OCI-M2 (cell line): Measurements from ENCODE around the gene DECR2.
"Not testable (repeated sequence)": the region's sequence is repeated elsewhere in the genome, so short reads cannot be mapped to it uniquely, and the experiment has no call there.

Source experiments
- DNase-seq: peaks from one replicate; lab custom pipeline; 2025; ENCODE audit not compliant: unreplicated experiment; lab: John Stamatoyannopoulos, UW

Gene DECR2

GRCh38 chr16:399340-400019 is 2.2 kb upstream of the DECR2 start:
- no peak for DNase-seq

- DNase-seq, result no peak
Measured at GRCh38 chr16:400061-400591, 1.6 kb upstream of the DECR2 start.

GRCh38 chr16:404971-405486 is 3.3 kb downstream of the DECR2 start:
- no peak for DNase-seq

- DNase-seq, result no peak
Measured at GRCh38 chr16:405548-406506, 4.1 kb downstream of the DECR2 start.

- no peak for DNase-seq
Measured at GRCh38 chr16:407253-407652, 5.6 kb downstream of the DECR2 start.

- no peak for DNase-seq
Measured at GRCh38 chr16:410516-411178, 9.0 kb downstream of the DECR2 start.

- DNase-seq, result no peak
Measured at GRCh38 chr16:411576-412265, 10.0 kb downstream of the DECR2 start.

- no peak for DNase-seq
Measured at GRCh38 chr16:414395-415169, 12.9 kb downstream of the DECR2 start.

GRCh38 chr16:415170-415498 is 13.4 kb downstream of the DECR2 start:
- not testable (repeated sequence) for DNase-seq

GRCh38 chr16:422179-422578 is 20.5 kb downstream of the DECR2 start:
- not testable (repeated sequence) for DNase-seq

- DNase-seq, result no peak
Measured at GRCh38 chr16:424033-424622, 22.4 kb downstream of the DECR2 start.

- DNase-seq, result no peak
Measured at GRCh38 chr16:424623-425081, 23.0 kb downstream of the DECR2 start.

GRCh38 chr16:425082-425718 is 23.5 kb downstream of the DECR2 start, which contains the start of gene RAB11FIP3:
Gene RAB11FIP3 (plus strand): TSS chr16:425649. CDS start chr16:426007, 358 bp downstream.
- DNase-seq, result no peak

GRCh38 chr16:425740-426114 is 24.0 kb downstream of the DECR2 start:
- DNase-seq, result no peak

GRCh38 chr16:426115-426905 is 24.6 kb downstream of the DECR2 start:
- no peak for DNase-seq

GRCh38 chr16:426906-427249 is 25.2 kb downstream of the DECR2 start:
- no peak for DNase-seq

GRCh38 chr16:427250-427649 is 25.6 kb downstream of the DECR2 start:
- no peak for DNase-seq

GRCh38 chr16:430904-431303 is 29.2 kb downstream of the DECR2 start:
- no peak for DNase-seq
